ENCODE measurements around the gene BCAS1. TPM values are rescaled to one million over a fixed set of nuclear protein-coding genes. Genes with fewer than 3 reads are reported as not detected.

Gene BCAS1
- total and polyA plus RNA-seq, 7 experiments from 2014 or later, result 0.05 to 0.16 (median 0.10) TPM; not detected in 4

GRCh38 chr20:53990768-53991450 lies 79.5 kb downstream of the BCAS1 start:
- Histone ChIP-seq H3K36me3 (ENCODE audit: control insufficient read depth in 2 of 3, insufficient read depth in 3 of 3, low read length in 3 of 3) (no peaks in the 10 kb centered on the region), H3K27me3 (ENCODE audit: control insufficient read depth in 2 of 2, insufficient read depth in 2 of 2, low read length in 2 of 2) (no peaks in the 10 kb centered on the region), H3K4me3 (ENCODE audit: low read length) (no peak overlapping the region), H3K9me3 (ENCODE audit: control insufficient read depth in 2 of 3, low read length in 3 of 3) (no peaks in the 10 kb centered on the region), H3K4me1 (ENCODE audit: control insufficient read depth in 2 of 2, insufficient read depth in 2 of 2, low read length in 2 of 2) (no peaks in the 10 kb centered on the region), H3K27ac (ENCODE audit: low read depth, low read length) (no peak overlapping the region)
- ChIA-PET CTCF (no interaction called here), POLR2A (no interaction called here)
- no peak for DNase-seq
- no peaks in the 10 kb centered on the region for H3K4me1 Mint-ChIP-seq
- H3K9me3 Mint-ChIP-seq, result no peaks in the 10 kb centered on the region
- H3K27ac Mint-ChIP-seq, result no peak overlapping the region
- no peak for ATAC-seq
- H3K36me3 Mint-ChIP-seq, result no peaks in the 10 kb centered on the region
- intact Hi-C loops (cut with micrococcal nuclease), result no loop called here
- peaks cover 5 to 43% (median 26%) of the 10 kb centered on the region in 5 donors for H3K27me3 Mint-ChIP-seq
- H3K4me3 Mint-ChIP-seq, result no peak overlapping the region

DNA sequence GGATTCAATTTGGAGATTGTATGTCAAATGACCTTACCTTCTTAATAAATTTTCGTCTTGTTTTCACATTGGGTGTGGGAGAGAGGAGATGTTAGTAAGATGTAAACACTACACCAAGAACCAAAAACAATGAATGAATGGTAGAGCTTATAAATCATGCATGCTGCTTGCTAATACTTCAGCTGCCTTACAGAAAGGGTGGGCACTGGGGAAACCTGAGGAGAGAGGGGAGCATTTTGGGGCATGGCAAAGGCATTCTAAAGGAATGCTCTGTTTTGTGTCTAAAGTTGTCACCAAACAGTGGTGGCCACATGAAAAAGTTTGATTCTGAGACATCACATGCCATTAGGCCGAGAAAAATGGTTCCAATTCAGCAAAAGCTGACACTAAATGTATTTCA lies 80.4 kb downstream of the BCAS1 start:
- H3K27me3 ChIP-seq (ENCODE audit: control insufficient read depth in 2 of 2, insufficient read depth in 2 of 2, low read length in 2 of 2), result no peaks in the 10 kb centered on the region
- no peaks in the 10 kb centered on the region for H3K36me3 ChIP-seq (ENCODE audit: control insufficient read depth in 2 of 3, insufficient read depth in 3 of 3, low read length in 3 of 3)
- H3K27me3 Mint-ChIP-seq, result peaks cover 5 to 44% (median 26%) of the 10 kb centered on the region in 5 donors
- no peaks in the 10 kb centered on the region for H3K36me3 Mint-ChIP-seq
- H3K9me3 Mint-ChIP-seq, result no peaks in the 10 kb centered on the region
- H3K4me1 Mint-ChIP-seq, result peaks cover 0 to under 1% (median 0%) of the 10 kb centered on the region in 7 donors
- no peaks in the 10 kb centered on the region for H3K9me3 ChIP-seq (ENCODE audit: control insufficient read depth in 2 of 3, low read length in 3 of 3)
- no peak for DNase-seq
- no peak overlapping the region for H3K4me3 ChIP-seq (ENCODE audit: low read length)
- no peaks in the 10 kb centered on the region for H3K4me1 ChIP-seq (ENCODE audit: control insufficient read depth in 2 of 2, insufficient read depth in 2 of 2, low read length in 2 of 2)
- no peak for ATAC-seq
- H3K27ac Mint-ChIP-seq, result no peak overlapping the region
- ChIA-PET POLR2A (no interaction called here), CTCF (no interaction called here)
- H3K27ac ChIP-seq (ENCODE audit: low read depth, low read length), result no peak overlapping the region
- H3K4me3 Mint-ChIP-seq, result no peak overlapping the region
- intact Hi-C loops (cut with micrococcal nuclease), result no loop called here

- POLR2A ChIA-PET, result interaction anchor here (0.6 kb wide), 1 partner anchor 1009 kb away, joined by 3 read pairs; no protein-coding TSS in a partner anchor
Observed at GRCh38 chr20:53989401-53989800, 81.0 kb downstream of the BCAS1 start.

DNA sequence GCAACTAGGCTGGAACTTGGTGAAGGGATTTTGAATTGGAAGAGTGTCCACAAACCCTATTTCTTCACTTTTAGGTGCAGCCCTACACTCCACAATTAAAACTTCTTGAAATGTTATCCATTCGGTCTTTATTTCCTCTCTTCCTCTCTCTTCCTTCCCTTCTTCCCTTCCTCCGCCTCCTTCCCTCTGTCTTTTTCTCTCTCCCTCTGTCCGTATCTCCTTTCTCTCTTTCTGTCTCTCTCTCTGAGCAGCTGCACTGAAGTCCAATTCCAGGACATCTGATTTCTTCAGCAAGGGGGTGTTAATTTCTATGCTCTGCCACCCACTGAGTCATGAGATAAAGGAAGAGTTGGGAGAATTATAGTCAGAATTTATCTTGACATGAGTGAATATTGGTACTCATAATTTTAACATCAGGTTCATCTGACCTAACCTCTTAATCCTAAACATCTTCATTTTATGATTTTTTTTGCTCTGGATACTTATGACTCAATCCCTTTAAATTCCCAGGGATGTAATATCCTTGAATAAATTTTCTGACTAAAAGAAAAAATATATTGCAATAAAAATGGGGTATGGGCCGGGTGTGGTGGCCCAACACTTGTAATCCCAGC lies 84.2 kb downstream of the BCAS1 start:
- Mint-ChIP-seq H3K27ac (no peak overlapping the region), H3K4me1 (peaks cover 0 to 7% (median 0%) of the 10 kb centered on the region in 7 donors), H3K9me3 (no peaks in the 10 kb centered on the region), H3K36me3 (no peaks in the 10 kb centered on the region), H3K27me3 (peaks cover 5 to 31% (median 13%) of the 10 kb centered on the region in 5 donors), H3K4me3 (no peak overlapping the region)
- intact Hi-C loops (cut with micrococcal nuclease), result no loop called here
- Histone ChIP-seq H3K27me3 (ENCODE audit: control insufficient read depth in 2 of 2, insufficient read depth in 2 of 2, low read length in 2 of 2) (no peaks in the 10 kb centered on the region), H3K36me3 (ENCODE audit: control insufficient read depth in 2 of 3, insufficient read depth in 3 of 3, low read length in 3 of 3) (no peaks in the 10 kb centered on the region), H3K4me1 (ENCODE audit: control insufficient read depth in 2 of 2, insufficient read depth in 2 of 2, low read length in 2 of 2) (no peaks in the 10 kb centered on the region), H3K4me3 (ENCODE audit: low read length) (no peak overlapping the region), H3K27ac (ENCODE audit: low read depth, low read length) (no peak overlapping the region), H3K9me3 (ENCODE audit: control insufficient read depth in 2 of 3, low read length in 3 of 3) (no peaks in the 10 kb centered on the region)
- ChIA-PET POLR2A (no interaction called here), CTCF (interaction anchor here (0.6 kb wide), 1 partner anchor 1021 kb away, joined by 3 read pairs; no protein-coding TSS in a partner anchor)
- DNase-seq, result no peak
- no peak for ATAC-seq

More at GRCh38 chr20:53989401-53989800, 81.0 kb downstream of the BCAS1 start:
- CTCF ChIA-PET, result no interaction called here
- ATAC-seq (no peak), DNase-seq (no peak)
- peak overlapping the region in 1 of 9 donors; percentile 48 for H3K27ac Mint-ChIP-seq
- Histone ChIP-seq H3K4me3 (ENCODE audit: low read length) (no peak overlapping the region), H3K27ac (ENCODE audit: low read depth, low read length) (no peak overlapping the region), H3K4me1 (ENCODE audit: control insufficient read depth in 2 of 2, insufficient read depth in 2 of 2, low read length in 2 of 2) (no peaks in the 10 kb centered on the region), H3K9me3 (ENCODE audit: control insufficient read depth in 2 of 3, low read length in 3 of 3) (no peaks in the 10 kb centered on the region), H3K27me3 (ENCODE audit: control insufficient read depth in 2 of 2, insufficient read depth in 2 of 2, low read length in 2 of 2) (no peaks in the 10 kb centered on the region), H3K36me3 (ENCODE audit: control insufficient read depth in 2 of 3, insufficient read depth in 3 of 3, low read length in 3 of 3) (no peaks in the 10 kb centered on the region)
- intact Hi-C loops (cut with micrococcal nuclease), result no loop called here
- peaks cover 5 to 50% (median 26%) of the 10 kb centered on the region in 5 donors for H3K27me3 Mint-ChIP-seq
- peaks cover 0 to 6% (median 0%) of the 10 kb centered on the region in 7 donors for H3K4me1 Mint-ChIP-seq
- H3K4me3 Mint-ChIP-seq, result no peak overlapping the region
- no peaks in the 10 kb centered on the region for H3K36me3 Mint-ChIP-seq
- H3K9me3 Mint-ChIP-seq, result no peaks in the 10 kb centered on the region

- DNase-seq (no peak), ATAC-seq (no peak)
- Histone ChIP-seq H3K4me3 (ENCODE audit: low read length) (no peak overlapping the region), H3K9me3 (ENCODE audit: control insufficient read depth in 2 of 3, low read length in 3 of 3) (no peaks in the 10 kb centered on the region), H3K27ac (ENCODE audit: low read depth, low read length) (no peak overlapping the region), H3K36me3 (ENCODE audit: control insufficient read depth in 2 of 3, insufficient read depth in 3 of 3, low read length in 3 of 3) (no peaks in the 10 kb centered on the region), H3K4me1 (ENCODE audit: control insufficient read depth in 2 of 2, insufficient read depth in 2 of 2, low read length in 2 of 2) (no peaks in the 10 kb centered on the region), H3K27me3 (ENCODE audit: control insufficient read depth in 2 of 2, insufficient read depth in 2 of 2, low read length in 2 of 2) (no peaks in the 10 kb centered on the region)
- intact Hi-C loops (cut with micrococcal nuclease), result no loop called here
- Mint-ChIP-seq H3K36me3 (peaks cover 0 to 1% (median 0%) of the 10 kb centered on the region in 5 donors), H3K4me1 (peaks cover 0 to 7% (median 0%) of the 10 kb centered on the region in 7 donors), H3K4me3 (no peak overlapping the region), H3K9me3 (no peaks in the 10 kb centered on the region), H3K27ac (no peak overlapping the region), H3K27me3 (peaks cover 0 to 31% (median 13%) of the 10 kb centered on the region in 5 donors)
- CTCF ChIA-PET, result no interaction called here
- POLR2A ChIA-PET, result no interaction called here
Observed at GRCh38 chr20:53985150-53985518, 85.3 kb downstream of the BCAS1 start.

- Histone ChIP-seq H3K27ac (ENCODE audit: low read depth, low read length) (no peak overlapping the region), H3K36me3 (ENCODE audit: control insufficient read depth in 2 of 3, insufficient read depth in 3 of 3, low read length in 3 of 3) (no peaks in the 10 kb centered on the region), H3K4me1 (ENCODE audit: control insufficient read depth in 2 of 2, insufficient read depth in 2 of 2, low read length in 2 of 2) (no peaks in the 10 kb centered on the region), H3K27me3 (ENCODE audit: control insufficient read depth in 2 of 2, insufficient read depth in 2 of 2, low read length in 2 of 2) (no peaks in the 10 kb centered on the region), H3K9me3 (ENCODE audit: control insufficient read depth in 2 of 3, low read length in 3 of 3) (no peaks in the 10 kb centered on the region), H3K4me3 (ENCODE audit: low read length) (no peak overlapping the region)
- POLR2A ChIA-PET, result no interaction called here
- CTCF ChIA-PET, result no interaction called here
- Mint-ChIP-seq H3K27ac (no peak overlapping the region), H3K36me3 (peaks cover 0 to 1% (median 0%) of the 10 kb centered on the region in 5 donors), H3K4me3 (no peak overlapping the region), H3K9me3 (peaks cover 0 to 1% (median 0%) of the 10 kb centered on the region in 11 donors), H3K27me3 (peaks cover 0 to 31% (median 13%) of the 10 kb centered on the region in 5 donors), H3K4me1 (peaks cover 0 to 7% (median 0%) of the 10 kb centered on the region in 7 donors)
- DNase-seq, result no peak
- ATAC-seq, result no peak
- intact Hi-C loops (cut with micrococcal nuclease), result no loop called here
Observed at GRCh38 chr20:53984356-53985149, 85.8 kb downstream of the BCAS1 start.

Data from naive thymus-derived CD4-positive, alpha-beta T cell (primary cell).